K562 (cell line): ENCODE data around the gene ZNF691. TPM values are rescaled to one million over a fixed set of nuclear protein-coding genes. Genes with fewer than 3 reads are reported as not detected.

Experiments
- ATAC-seq: fragments of 200-7000 bp; cut with Tn5 transposase; 3 replicates; pipeline ENCODE4 v1.9.1; 2020; ENCODE audit warnings: moderate library complexity
- BruUV-seq: library from RNA; stranded (reverse); fragments of 400-500 nt; replicated peaks from 2 replicates; lab custom pipeline; 2021; lab: Mats Ljungman, UMichigan
- CTCF ChIA-PET: fragments of 300-600 bp; formaldehyde crosslinking; extraction: SDS; loops from one replicate; lab custom pipeline; 2021; ENCODE audit warnings: low intra/inter-chr PET ratio; lab: Yijun Ruan, JAX
- POLR2A ChIA-PET: fragments of 300-600, 350-650 bp; sonication (Branson Sonifier 250); formaldehyde crosslinking; extraction: SDS; loops from one replicate; lab custom pipeline; 2021; ENCODE audit warnings: antibody characterized with exemption, inconsistent platforms; lab: Yijun Ruan, JAX
- DNase-seq, 4 experiments: peaks; one replicate each; pipeline versions ENCODE4 v3.0.0 to v3.0.0-alpha.2; 2011 to 2018; ENCODE audit warnings: low spot score in 3 of 4, mixed read lengths in 3 of 4; ENCODE audit errors: extremely low read depth in 1 of 4
- FAIRE-seq: peaks from 2 replicates; lab custom pipeline; 2011; peaks lifted over from hg19 to GRCh38; lab: Jason Lieb, UNC
- H2AFZ ChIP-seq: 2 replicates; pipeline ENCODE4 v1.6.0; 2011; ENCODE audit warnings: low read depth, low read length, control low read depth, inconsistent platforms
- H3K27ac ChIP-seq: fragments of 200-600 bp; 3 replicates; pipeline ENCODE4 v1.8.0; 2011; ENCODE audit warnings: low read depth, mild to moderate bottlenecking, control low read depth, inconsistent platforms, low read length, moderate library complexity, mixed read lengths; ENCODE audit errors: extremely low read depth
- H3K27me3 ChIP-seq, 2 experiments: fragments of 300-600 bp in 1 of 2; 2 replicates in 1 of 2; 3 replicates in 1 of 2; pipeline versions ENCODE4 v1.6.0 to v1.8.0; 2011; ENCODE audit warnings: inconsistent platforms in 2 of 2, low read length in 2 of 2, mild to moderate bottlenecking in 1 of 2, mixed read lengths in 1 of 2, moderate library complexity in 1 of 2; ENCODE audit not compliant: control insufficient read depth in 2 of 2, insufficient read depth in 2 of 2
- H3K36me3 ChIP-seq: fragments of 300-600 bp; 3 replicates; pipeline ENCODE4 v1.8.0; 2011; ENCODE audit warnings: mild to moderate bottlenecking, low read length, inconsistent platforms; ENCODE audit not compliant: control insufficient read depth, insufficient read depth
- H3K4me1 ChIP-seq, 2 experiments: fragments of 200-600 bp in 1 of 2; replicated peaks in 1 of 2; 2 replicates in 1 of 2; 3 replicates in 1 of 2; pipeline versions ENCODE4 v1.5.1 to v1.8.0; 2011; ENCODE audit warnings: inconsistent platforms in 2 of 2, low read length in 2 of 2, mild to moderate bottlenecking in 1 of 2, mixed read lengths in 1 of 2, moderate library complexity in 1 of 2; ENCODE audit not compliant: control insufficient read depth in 2 of 2, insufficient read depth in 2 of 2
- H3K4me2 ChIP-seq: 2 replicates; pipeline ENCODE4 v1.6.1; 2011; ENCODE audit warnings: low read length, control low read depth, inconsistent platforms, mixed read lengths; ENCODE audit not compliant: insufficient read depth
- H3K4me3 ChIP-seq: fragments of 200-600 bp; sonication (generic), shearing (Covaris generic); 2 replicates; pipeline ENCODE4 v1.5.1; 2016; ENCODE audit warnings: control low read depth, inconsistent platforms
- H3K79me2 ChIP-seq: fragments of 200-600 bp; 3 replicates; pipeline ENCODE4 v1.8.0; 2011; ENCODE audit warnings: low read length, inconsistent platforms; ENCODE audit not compliant: control insufficient read depth, insufficient read depth
- H3K9ac ChIP-seq, 2 experiments: 2 replicates each; pipeline versions ENCODE4 v1.6.0 to v1.6.1; 2011; ENCODE audit warnings: low read depth in 2 of 2, low read length in 2 of 2, control low read depth in 1 of 2, inconsistent platforms in 1 of 2, mild to moderate bottlenecking in 1 of 2, mixed read lengths in 1 of 2; ENCODE audit not compliant: insufficient read depth in 1 of 2
- H3K9me1 ChIP-seq: one replicate; pipeline ENCODE4 v1.6.0; 2011; ENCODE audit warnings: inconsistent platforms, mild to moderate bottlenecking, low read length, moderate library complexity; ENCODE audit not compliant: control insufficient read depth, insufficient read depth
- H3K9me3 ChIP-seq: replicated peaks from 2 replicates; pipeline ENCODE4 v1.5.1; 2011; ENCODE audit warnings: low read depth, low read length, inconsistent platforms; ENCODE audit not compliant: control insufficient read depth, insufficient read depth
- H4K20me1 ChIP-seq: replicated peaks from 2 replicates; pipeline ENCODE4 v1.6.1; 2011; ENCODE audit warnings: low read length, inconsistent platforms, mixed read lengths; ENCODE audit not compliant: control insufficient read depth, insufficient read depth
- CHD2 ChIP-seq: IDR thresholded peaks from 2 replicates; pipeline ENCODE4 v1.6.1; 2011; ENCODE audit warnings: low read depth, low read length
- CXXC5 ChIP-seq: fragments of 250-450 bp; sonication (Bioruptor Pico); IDR thresholded peaks from 2 replicates; pipeline ENCODE4 v1.8.0; 2022; ENCODE audit warnings: inconsistent platforms, mild to moderate bottlenecking, moderate library complexity
- KHSRP ChIP-seq: fragments of 450-650 bp; IDR thresholded peaks from 2 replicates; pipeline ENCODE4 v1.6.1; 2017
- MEIS2 ChIP-seq: fragments of 450-650 bp; IDR thresholded peaks from 2 replicates; pipeline ENCODE4 v1.6.1; 2014; ENCODE audit warnings: mild to moderate bottlenecking; ENCODE audit not compliant: partially characterized antibody
- SMC3 ChIP-seq: conservative IDR thresholded peaks from 2 replicates; pipeline ENCODE4 v1.6.1; 2011; ENCODE audit warnings: low read depth, low read length, improper control_type of control experiment; ENCODE audit not compliant: insufficient read depth
- ZFPM2 ChIP-seq: fragments of 250-450 bp; sonication (Bioruptor Pico); IDR thresholded peaks from 2 replicates; pipeline ENCODE4 v1.5.1; 2022; ENCODE audit warnings: mild to moderate bottlenecking
- ZNF766 ChIP-seq: fragments of 200-800 bp; sonication (Bioruptor generic); conservative IDR thresholded peaks from 2 replicates; pipeline ENCODE4 v1.6.1; 2016; ENCODE audit warnings: missing genetic modification characterization, missing compliant biosample characterization
- ZNF79 ChIP-seq: fragments of 250-450 bp; sonication (Bioruptor Pico); IDR thresholded peaks from 2 replicates; pipeline ENCODE4 v1.4.0; 2020; ENCODE audit warnings: low read depth, mild to moderate bottlenecking, moderate library complexity
- WGBS: fragments of 100-300 bp; shearing (Covaris generic); methylation state at CpG from one replicate; pipeline ENCODE4 v1.1.6; 2016; ENCODE audit warnings: low coverage, mixed read lengths; ENCODE audit not compliant: insufficient coverage; ENCODE audit errors: missing lambda C conversion rate; 5-methylcytosine and 5-hydroxymethylcytosine counted together
- in situ Hi-C: fragments of 300-500 bp; cut with MboI; formaldehyde crosslinking; loops from 4 replicates; pipeline ENCODE4 v1.15.0; 2018; ENCODE audit warnings: inconsistent platforms, mixed read lengths
- intact Hi-C: fragments of 100-400 bp; cut with micrococcal nuclease; formaldehyde crosslinking; loops from 2 replicates; pipeline ENCODE4 v1.14.2; 2022
- polyA plus RNA-seq, 8 experiments: library from polyadenylated mRNA; depleted of rRNA in 4 of 8; stranded (reverse) in 5 of 8; unstranded in 3 of 8; fragments of >200 nt; fragmentation: Nextera tagmentation in 2 of 8; fragmentation: Illumina TruSeq in 1 of 8; extraction: Ambion mirVana in 2 of 8; extraction: Trizol in 1 of 8; gene quantifications; 2 replicates each; pipeline versions ENCODE4 v1.2.1 to v1.2.3, GENCODE V29; 2011 to 2014; ENCODE audit warnings: inconsistent platforms in 1 of 8, missing spikeins in 1 of 8
- total RNA-seq, 7 experiments: library from RNA; depleted of rRNA in 6 of 7; stranded (reverse); fragments of >200 nt in 6 of 7; fragmentation: Illumina TruSeq in 2 of 7; extraction: Trizol in 2 of 7; gene quantifications; 2 replicates each; pipeline versions ENCODE4 v1.2.1 to v1.2.3, GENCODE V29; 2011 to 2021; ENCODE audit warnings: low replicate concordance in 1 of 7
- TF ChIP-seq, protein P1 (sequence below): fragments of 250-450 bp; sonication (Bioruptor Pico); IDR thresholded peaks from 2 replicates; pipeline ENCODE4 v1.9.0; 2021; ENCODE audit warnings: mild to moderate bottlenecking, inconsistent platforms
- TF ChIP-seq, protein P2 (sequence below): fragments of 450-650 bp; formaldehyde crosslinking; IDR thresholded peaks from 2 replicates; pipeline ENCODE4 v1.4.0; 2020; ENCODE audit warnings: mild to moderate bottlenecking, moderate library complexity
- TF ChIP-seq, protein P3 (sequence below): fragments of 450-650 bp; formaldehyde crosslinking; IDR thresholded peaks from 2 replicates; pipeline ENCODE4 v1.4.0; 2020; ENCODE audit warnings: mild to moderate bottlenecking
- TF ChIP-seq, protein P4 (sequence below): fragments of 250-450 bp; sonication (Bioruptor Pico); IDR thresholded peaks from 2 replicates; pipeline ENCODE4 v1.4.0; 2020

ZNF691 gene
- total and polyA plus RNA-seq, 9 of the 15 experiments (the other 6 are each of a cell fraction or from before 2014, with no cell fraction given): 10.7 to 30.4 (median 14.8) TPM

DNA sequence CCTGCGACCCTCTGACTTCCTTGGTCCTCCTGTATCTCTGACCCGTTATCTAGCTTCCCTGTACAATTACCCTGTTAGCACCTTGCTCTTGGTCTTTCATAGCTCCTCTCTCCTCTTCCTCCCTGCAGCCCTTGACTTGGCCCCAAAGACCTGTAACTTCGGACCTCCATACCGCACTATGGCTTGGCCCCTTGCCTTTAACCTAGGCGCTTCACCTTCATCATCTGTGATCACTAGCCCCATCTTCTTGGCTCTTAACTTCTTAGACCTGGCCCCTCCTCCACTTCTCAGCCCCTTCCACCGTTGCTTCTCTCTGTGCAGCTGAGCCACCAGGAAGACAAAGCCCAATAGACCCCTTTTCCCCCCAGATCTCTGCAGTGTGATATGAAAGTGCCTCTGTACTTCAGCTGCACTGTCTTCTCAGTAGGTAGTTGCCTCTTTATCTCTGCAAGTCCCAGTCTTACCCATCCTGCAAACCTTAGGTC, 740 bp downstream of the ZNF691 start:
- Histone ChIP-seq H3K27ac (peak overlapping the region; percentile 83), H3K79me2 (peaks cover 34% of the 10 kb centered on the region), H3K4me1 (peaks cover 18 to 32% of the 10 kb centered on the region in 2 experiments), H3K27me3 (no peaks in the 10 kb centered on the region), H3K4me3 (peak overlapping the region; percentile 70), H4K20me1 (no peaks in the 10 kb centered on the region), H3K9me1 (no peaks in the 10 kb centered on the region), H3K36me3 (peaks cover 55% of the 10 kb centered on the region), H3K9ac (peak overlapping the region; percentile 86 to 95), H3K9me3 (no peaks in the 10 kb centered on the region), H3K4me2 (peak overlapping the region; percentile 96), H2AFZ (peak overlapping the region; percentile 88)
- ATAC-seq (no peak; the same call in 1 of the 3 replicates), DNase-seq (no peak), FAIRE-seq (peak; percentile 60)
- no TSS peak for BruUV-seq
- intact Hi-C loops (loop anchor here (2.0 to 5.0 kb wide), 2 partner anchors 22 to 80 kb away; partner anchors contain the start of genes C1orf50 and P3H1), in situ Hi-C loops (no loop called here)
- ChIA-PET POLR2A (interaction anchor here (0.7 to 6.4 kb wide), 16 partner anchors 9 to 1785 kb away, joined by 3 to 94 read pairs (median 4); partner anchors contain the start of genes C1orf50, ERMAP, P3H1 and SVBP), CTCF (no interaction called here)
- WGBS: 2% methylated on average over 6 of the region's 6 CpGs
- TF ChIP-seq CHD2 (no peak), ZFPM2 (CRISPR knock-in tag) (no peak), ZNF79 (CRISPR knock-in tag) (no peak), ZNF766 (CRISPR knock-in tag) (no peak), SMC3 (no peak), CXXC5 (CRISPR knock-in tag) (no peak), KHSRP (no peak), MEIS2 (no peak)
- TF ChIP-seq, protein P1, sequence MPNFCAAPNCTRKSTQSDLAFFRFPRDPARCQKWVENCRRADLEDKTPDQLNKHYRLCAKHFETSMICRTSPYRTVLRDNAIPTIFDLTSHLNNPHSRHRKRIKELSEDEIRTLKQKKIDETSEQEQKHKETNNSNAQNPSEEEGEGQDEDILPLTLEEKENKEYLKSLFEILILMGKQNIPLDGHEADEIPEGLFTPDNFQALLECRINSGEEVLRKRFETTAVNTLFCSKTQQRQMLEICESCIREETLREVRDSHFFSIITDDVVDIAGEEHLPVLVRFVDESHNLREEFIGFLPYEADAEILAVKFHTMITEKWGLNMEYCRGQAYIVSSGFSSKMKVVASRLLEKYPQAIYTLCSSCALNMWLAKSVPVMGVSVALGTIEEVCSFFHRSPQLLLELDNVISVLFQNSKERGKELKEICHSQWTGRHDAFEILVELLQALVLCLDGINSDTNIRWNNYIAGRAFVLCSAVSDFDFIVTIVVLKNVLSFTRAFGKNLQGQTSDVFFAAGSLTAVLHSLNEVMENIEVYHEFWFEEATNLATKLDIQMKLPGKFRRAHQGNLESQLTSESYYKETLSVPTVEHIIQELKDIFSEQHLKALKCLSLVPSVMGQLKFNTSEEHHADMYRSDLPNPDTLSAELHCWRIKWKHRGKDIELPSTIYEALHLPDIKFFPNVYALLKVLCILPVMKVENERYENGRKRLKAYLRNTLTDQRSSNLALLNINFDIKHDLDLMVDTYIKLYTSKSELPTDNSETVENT: no peak
- TF ChIP-seq, protein P2, sequence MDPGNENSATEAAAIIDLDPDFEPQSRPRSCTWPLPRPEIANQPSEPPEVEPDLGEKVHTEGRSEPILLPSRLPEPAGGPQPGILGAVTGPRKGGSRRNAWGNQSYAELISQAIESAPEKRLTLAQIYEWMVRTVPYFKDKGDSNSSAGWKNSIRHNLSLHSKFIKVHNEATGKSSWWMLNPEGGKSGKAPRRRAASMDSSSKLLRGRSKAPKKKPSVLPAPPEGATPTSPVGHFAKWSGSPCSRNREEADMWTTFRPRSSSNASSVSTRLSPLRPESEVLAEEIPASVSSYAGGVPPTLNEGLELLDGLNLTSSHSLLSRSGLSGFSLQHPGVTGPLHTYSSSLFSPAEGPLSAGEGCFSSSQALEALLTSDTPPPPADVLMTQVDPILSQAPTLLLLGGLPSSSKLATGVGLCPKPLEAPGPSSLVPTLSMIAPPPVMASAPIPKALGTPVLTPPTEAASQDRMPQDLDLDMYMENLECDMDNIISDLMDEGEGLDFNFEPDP: no peak
- TF ChIP-seq, protein P3, sequence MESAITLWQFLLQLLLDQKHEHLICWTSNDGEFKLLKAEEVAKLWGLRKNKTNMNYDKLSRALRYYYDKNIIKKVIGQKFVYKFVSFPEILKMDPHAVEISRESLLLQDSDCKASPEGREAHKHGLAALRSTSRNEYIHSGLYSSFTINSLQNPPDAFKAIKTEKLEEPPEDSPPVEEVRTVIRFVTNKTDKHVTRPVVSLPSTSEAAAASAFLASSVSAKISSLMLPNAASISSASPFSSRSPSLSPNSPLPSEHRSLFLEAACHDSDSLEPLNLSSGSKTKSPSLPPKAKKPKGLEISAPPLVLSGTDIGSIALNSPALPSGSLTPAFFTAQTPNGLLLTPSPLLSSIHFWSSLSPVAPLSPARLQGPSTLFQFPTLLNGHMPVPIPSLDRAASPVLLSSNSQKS (CRISPR knock-in tag): no peak
- TF ChIP-seq, protein P4, sequence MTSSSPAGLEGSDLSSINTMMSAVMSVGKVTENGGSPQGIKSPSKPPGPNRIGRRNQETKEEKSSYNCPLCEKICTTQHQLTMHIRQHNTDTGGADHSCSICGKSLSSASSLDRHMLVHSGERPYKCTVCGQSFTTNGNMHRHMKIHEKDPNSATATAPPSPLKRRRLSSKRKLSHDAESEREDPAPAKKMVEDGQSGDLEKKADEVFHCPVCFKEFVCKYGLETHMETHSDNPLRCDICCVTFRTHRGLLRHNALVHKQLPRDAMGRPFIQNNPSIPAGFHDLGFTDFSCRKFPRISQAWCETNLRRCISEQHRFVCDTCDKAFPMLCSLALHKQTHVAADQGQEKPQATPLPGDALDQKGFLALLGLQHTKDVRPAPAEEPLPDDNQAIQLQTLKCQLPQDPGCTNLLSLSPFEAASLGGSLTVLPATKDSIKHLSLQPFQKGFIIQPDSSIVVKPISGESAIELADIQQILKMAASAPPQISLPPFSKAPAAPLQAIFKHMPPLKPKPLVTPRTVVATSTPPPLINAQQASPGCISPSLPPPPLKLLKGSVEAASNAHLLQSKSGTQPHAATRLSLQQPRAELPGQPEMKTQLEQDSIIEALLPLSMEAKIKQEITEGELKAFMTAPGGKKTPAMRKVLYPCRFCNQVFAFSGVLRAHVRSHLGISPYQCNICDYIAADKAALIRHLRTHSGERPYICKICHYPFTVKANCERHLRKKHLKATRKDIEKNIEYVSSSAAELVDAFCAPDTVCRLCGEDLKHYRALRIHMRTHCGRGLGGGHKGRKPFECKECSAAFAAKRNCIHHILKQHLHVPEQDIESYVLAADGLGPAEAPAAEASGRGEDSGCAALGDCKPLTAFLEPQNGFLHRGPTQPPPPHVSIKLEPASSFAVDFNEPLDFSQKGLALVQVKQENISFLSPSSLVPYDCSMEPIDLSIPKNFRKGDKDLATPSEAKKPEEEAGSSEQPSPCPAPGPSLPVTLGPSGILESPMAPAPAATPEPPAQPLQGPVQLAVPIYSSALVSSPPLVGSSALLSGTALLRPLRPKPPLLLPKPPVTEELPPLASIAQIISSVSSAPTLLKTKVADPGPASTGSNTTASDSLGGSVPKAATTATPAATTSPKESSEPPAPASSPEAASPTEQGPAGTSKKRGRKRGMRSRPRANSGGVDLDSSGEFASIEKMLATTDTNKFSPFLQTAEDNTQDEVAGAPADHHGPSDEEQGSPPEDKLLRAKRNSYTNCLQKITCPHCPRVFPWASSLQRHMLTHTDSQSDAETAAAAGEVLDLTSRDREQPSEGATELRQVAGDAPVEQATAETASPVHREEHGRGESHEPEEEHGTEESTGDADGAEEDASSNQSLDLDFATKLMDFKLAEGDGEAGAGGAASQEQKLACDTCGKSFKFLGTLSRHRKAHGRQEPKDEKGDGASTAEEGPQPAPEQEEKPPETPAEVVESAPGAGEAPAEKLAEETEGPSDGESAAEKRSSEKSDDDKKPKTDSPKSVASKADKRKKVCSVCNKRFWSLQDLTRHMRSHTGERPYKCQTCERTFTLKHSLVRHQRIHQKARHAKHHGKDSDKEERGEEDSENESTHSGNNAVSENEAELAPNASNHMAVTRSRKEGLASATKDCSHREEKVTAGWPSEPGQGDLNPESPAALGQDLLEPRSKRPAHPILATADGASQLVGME (CRISPR knock-in tag): no peak
